ENCODE measurements around the gene STEAP4. TPM values are rescaled to one million over a fixed set of nuclear protein-coding genes. Genes with fewer than 3 reads are reported as not detected.

Gene STEAP4
- total RNA-seq, result 155 and 477 TPM in 2 replicates

DNA sequence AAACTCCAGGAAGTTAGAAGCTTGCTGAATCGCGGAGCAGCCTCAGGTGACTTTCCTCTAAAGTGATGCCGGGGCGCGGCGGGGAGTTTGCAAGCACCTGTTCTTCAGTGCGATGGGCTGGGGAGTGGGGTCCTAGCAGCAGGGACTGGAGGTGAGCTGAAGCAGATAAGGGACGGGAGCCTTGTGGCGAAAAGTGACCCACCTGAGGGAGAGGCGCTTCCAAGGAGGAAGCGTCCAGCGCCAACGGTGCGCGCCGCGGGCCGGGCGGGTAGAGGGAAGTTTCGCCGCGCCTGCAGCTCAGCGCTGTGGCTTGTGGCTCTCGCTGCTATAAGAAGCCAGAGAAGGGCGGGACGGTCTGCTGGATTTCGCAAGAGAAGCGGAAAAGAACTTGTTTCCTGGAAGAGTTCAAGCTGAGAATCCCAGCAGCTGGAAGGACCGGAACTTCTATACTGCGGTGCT, at the start of gene STEAP4:
Gene STEAP4, minus strand, starts transcription at position 305 of the 459 bp plus-strand sequence. CDS start 22,625 bp downstream, outside the sequence.

Other genes starting within 250 kb of the STEAP4 start
- 146 and 165 TPM in 2 replicates for gene SRI, start 86.9 kb downstream of the STEAP4 start, total RNA-seq

All from subcutaneous preadipocyte (primary cell).